ENCODE measurements around the gene RNF19B. TPM values are rescaled to one million over a fixed set of nuclear protein-coding genes. Genes with fewer than 3 reads are reported as not detected.

The RNF19B gene
- 10 to 100 TPM; 28.1 to 62.1 (median 54.6) TPM for total RNA-seq

GRCh38 chr1:32964461-32965250 lies at the start of gene RNF19B:
TSS of gene RNF19B (minus strand) at chr1:32964809. CDS start at chr1:32964685, 124 bp downstream.
- Histone ChIP-seq H3K9me3 (no peaks in the 10 kb centered on the region), H3K27me3 (no peaks in the 10 kb centered on the region), H3K4me3 (peak within 1 kb of the TSS; percentile 87 to 100 (median 95)), H3K36me3 (no peaks in the 10 kb centered on the region), H3K27ac (peak within 1 kb of the TSS; percentile 92 to 97 (median 94)), H3K4me1 (peaks cover 0 to 20% (median 9%) of the 10 kb centered on the region in 4 donors)
- peak; percentile 93 to 98 (median 97) for DNase-seq
- TF ChIP-seq CTCF (IDR thresholded peaks at IDR 0.05), result peak in 5 of 6 experiments; percentile 10 to 37 (median 33)
- peak; percentile 99 for TF ChIP-seq POLR2A (IDR thresholded peaks at IDR 0.05)

DNA sequence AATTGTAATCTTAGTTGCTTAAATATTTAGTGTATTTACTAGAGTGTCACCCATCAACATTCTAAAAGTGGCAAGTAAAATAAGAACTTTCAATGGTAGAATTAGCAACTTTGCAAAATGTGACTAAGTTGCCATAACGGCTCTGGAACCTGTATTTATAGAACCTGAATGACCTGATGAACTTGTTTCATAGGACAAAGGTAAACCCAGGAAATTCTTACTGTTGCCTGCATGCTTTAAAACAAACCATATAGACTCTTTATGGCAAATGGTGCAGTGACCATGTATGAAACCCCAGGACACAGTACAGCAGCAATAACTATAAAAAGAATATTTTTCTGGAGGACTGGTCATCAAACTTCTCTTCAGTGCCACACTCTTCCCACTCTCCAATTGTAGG lies 49.2 kb upstream of the RNF19B start:
- H3K4me3 ChIP-seq, result no peak overlapping the region
- H3K27me3 ChIP-seq, result no peaks in the 10 kb centered on the region
- no peak for TF ChIP-seq CTCF (IDR thresholded peaks at IDR 0.05)
- TF ChIP-seq POLR2A (IDR thresholded peaks at IDR 0.05), result no peak
- H3K4me1 ChIP-seq, result peaks cover 0 to 32% (median 0%) of the 10 kb centered on the region in 4 donors
- H3K36me3 ChIP-seq, result peaks cover 0 to 67% (median 0%) of the 10 kb centered on the region in 3 donors
- no peak for DNase-seq
- no peaks in the 10 kb centered on the region for H3K9me3 ChIP-seq
- H3K27ac ChIP-seq, result no peak overlapping the region

DNA sequence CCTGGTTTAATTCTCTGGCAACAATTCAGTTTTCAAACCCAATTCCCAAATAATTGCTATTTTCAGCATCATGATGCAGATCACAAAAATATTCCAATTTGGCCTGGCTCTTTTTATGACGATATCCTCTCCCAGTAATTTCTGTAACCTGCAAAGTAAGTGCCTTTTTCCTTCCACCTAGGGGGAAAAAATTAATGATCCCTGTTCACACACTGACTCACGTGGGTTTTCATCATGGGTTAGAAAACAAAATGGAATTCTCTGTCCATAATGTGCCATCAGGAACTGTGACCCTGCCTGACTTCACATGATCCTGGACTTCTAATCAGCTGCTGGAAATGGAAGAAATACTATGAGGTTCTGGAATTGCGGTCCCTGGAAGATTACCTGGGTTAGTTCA lies 47.6 kb upstream of the RNF19B start:
- Histone ChIP-seq H3K4me3 (no peak overlapping the region), H3K27ac (peak overlapping the region in 3 of 4 donors; percentile 34 to 68 (median 62)), H3K4me1 (peaks cover 0 to 43% (median 0%) of the 10 kb centered on the region in 4 donors), H3K9me3 (no peaks in the 10 kb centered on the region), H3K36me3 (peaks cover 0 to 65% (median 0%) of the 10 kb centered on the region in 3 donors), H3K27me3 (no peaks in the 10 kb centered on the region)
- TF ChIP-seq CTCF (IDR thresholded peaks at IDR 0.05), result no peak
- DNase-seq, result no peak

DNA sequence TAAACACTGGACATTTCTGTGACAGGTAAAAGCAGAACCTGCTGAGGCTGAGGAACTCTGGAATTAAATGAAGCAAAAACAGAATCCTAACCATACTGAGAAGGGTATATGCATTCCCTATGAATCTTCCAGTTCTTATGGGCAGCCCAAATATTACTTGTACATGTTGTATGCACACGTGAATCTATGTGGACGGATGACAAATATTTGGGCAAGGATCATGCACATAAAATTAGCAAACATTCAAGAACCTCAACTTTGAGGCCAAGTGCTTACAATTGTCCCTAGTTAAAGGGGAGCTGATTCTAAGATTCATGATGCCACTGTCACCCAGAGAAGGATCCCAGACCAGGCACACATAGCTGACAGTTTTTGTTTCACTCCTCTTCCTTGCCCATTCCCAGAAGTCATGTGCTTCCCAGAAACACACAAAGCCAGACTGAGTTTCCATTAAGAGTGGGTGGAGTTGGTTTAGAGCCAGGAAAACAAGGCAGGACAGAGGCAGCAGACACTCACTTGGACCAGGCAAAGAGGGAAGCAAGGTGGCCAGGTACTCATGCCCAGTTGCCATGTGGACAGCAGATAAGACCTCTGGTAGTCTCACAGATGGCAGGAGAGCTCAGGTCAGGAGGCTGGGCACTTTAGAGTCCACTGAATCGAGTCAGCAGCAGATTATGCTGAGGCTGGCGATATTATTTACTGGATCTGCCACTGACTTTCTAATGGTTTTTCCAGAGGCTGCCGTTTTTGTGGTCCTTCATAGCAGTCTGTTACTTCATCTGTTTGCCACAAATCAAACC lies 46.5 kb upstream of the RNF19B start:
- Histone ChIP-seq H3K27ac (peak overlapping the region in 3 of 4 donors; percentile 34 to 68 (median 62)), H3K36me3 (peaks cover 0 to 60% (median 0%) of the 10 kb centered on the region in 3 donors), H3K9me3 (no peaks in the 10 kb centered on the region), H3K27me3 (no peaks in the 10 kb centered on the region), H3K4me3 (no peak overlapping the region), H3K4me1 (peaks cover 0 to 45% (median 0%) of the 10 kb centered on the region in 4 donors)
- TF ChIP-seq POLR2A (IDR thresholded peaks at IDR 0.05) (no peak), CTCF (IDR thresholded peaks at IDR 0.05) (no peak)
- DNase-seq, result no peak

- TF ChIP-seq POLR2A (IDR thresholded peaks at IDR 0.05) (no peak), CTCF (IDR thresholded peaks at IDR 0.05) (no peak)
- peaks cover 0 to 60% (median 0%) of the 10 kb centered on the region in 3 donors for H3K36me3 ChIP-seq
- no peak overlapping the region for H3K27ac ChIP-seq
- no peak for DNase-seq
- H3K9me3 ChIP-seq, result no peaks in the 10 kb centered on the region
- H3K4me3 ChIP-seq, result no peak overlapping the region
- H3K27me3 ChIP-seq, result no peaks in the 10 kb centered on the region
- H3K4me1 ChIP-seq, result peaks cover 0 to 45% (median 0%) of the 10 kb centered on the region in 4 donors
Observed at GRCh38 chr1:33009561-33009960, 45.0 kb upstream of the RNF19B start.
